MM.1S (cell line): ENCODE data around the gene SAMD5.

Source experiments
- EZH2phosphoT487 ChIP-seq: fragments of 300-600 bp; sonication (generic); IDR thresholded peaks from 2 replicates; pipeline ENCODE4 v1.6.1; 2018; ENCODE audit warnings: antibody characterized with exemption, low read length
- TF ChIP-seq, protein P1 (sequence below): fragments of 300-600 bp; sonication (generic); IDR thresholded peaks from 2 replicates; pipeline ENCODE4 v1.5.1; 2016; ENCODE audit warnings: antibody characterized with exemption, low read length, mixed read lengths

DNA sequence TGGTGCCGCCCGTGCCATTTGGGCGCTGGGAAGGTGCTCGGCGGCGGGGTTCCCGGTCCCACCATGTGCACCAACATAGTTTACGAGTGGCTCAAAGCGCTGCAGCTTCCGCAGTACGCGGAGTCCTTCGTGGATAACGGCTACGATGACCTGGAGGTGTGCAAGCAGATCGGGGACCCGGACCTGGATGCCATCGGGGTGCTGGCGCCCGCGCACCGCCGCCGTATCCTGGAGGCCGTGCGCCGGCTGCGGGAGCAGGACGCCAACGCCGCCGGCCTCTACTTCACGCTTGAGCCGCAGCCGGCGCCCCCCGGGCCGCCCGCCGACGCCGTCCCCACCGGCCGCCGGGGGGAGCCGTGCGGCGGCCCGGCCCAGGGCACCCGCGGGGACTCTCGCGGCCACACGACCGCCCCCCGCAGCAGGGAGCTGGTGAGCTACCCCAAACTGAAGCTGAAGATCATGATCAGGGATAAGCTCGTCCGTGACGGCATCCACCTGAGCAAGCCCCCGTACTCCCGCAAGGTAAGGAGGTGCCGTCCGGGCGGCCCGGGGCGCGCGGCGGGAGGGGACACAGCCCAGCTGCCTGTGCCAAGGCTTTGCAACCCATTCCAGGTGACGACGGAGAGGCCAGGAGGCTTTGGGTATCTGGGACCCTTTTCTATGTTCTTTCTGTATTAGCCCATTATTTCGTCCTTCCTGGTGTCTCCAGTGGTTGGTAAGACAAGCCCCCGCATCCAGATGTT lies 547 bp downstream of the SAMD5 start:
- TF ChIP-seq, protein P1, sequence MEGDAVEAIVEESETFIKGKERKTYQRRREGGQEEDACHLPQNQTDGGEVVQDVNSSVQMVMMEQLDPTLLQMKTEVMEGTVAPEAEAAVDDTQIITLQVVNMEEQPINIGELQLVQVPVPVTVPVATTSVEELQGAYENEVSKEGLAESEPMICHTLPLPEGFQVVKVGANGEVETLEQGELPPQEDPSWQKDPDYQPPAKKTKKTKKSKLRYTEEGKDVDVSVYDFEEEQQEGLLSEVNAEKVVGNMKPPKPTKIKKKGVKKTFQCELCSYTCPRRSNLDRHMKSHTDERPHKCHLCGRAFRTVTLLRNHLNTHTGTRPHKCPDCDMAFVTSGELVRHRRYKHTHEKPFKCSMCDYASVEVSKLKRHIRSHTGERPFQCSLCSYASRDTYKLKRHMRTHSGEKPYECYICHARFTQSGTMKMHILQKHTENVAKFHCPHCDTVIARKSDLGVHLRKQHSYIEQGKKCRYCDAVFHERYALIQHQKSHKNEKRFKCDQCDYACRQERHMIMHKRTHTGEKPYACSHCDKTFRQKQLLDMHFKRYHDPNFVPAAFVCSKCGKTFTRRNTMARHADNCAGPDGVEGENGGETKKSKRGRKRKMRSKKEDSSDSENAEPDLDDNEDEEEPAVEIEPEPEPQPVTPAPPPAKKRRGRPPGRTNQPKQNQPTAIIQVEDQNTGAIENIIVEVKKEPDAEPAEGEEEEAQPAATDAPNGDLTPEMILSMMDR, result no peak
- no peak for TF ChIP-seq EZH2phosphoT487
